ENCODE data around the gene TTC3. TPM values are rescaled to one million over a fixed set of nuclear protein-coding genes. Genes with fewer than 3 reads are reported as not detected.
A peak's percentile ranks its signal among the peaks of the same experiment; 100 is the strongest.

Gene TTC3
- total RNA-seq, 1 experiment from 2014 or later = 71.5 TPM

- peak overlapping the region in 1 of 2 experiments; percentile 20; a peak in 1 of 4 replicates for H3K4me3 ChIP-seq (replicated peaks in 1 of 2; ENCODE audit: low read depth in 1 of 2, low read length in 2 of 2)
- H2AFZ ChIP-seq (ENCODE audit: low read depth, low read length, poor library complexity, severe bottlenecking) = no peak overlapping the region
- RAD21 ChIA-PET (ENCODE audit: low non-redundant PET in 1 of 2, low total read pairs in 2 of 2, uncharacterized antibody in 2 of 2, unreplicated experiment in 2 of 2) = no interaction called here
- no peaks in the 10 kb centered on the region for H4K20me1 ChIP-seq (ENCODE audit: insufficient read depth)
- no peak overlapping the region for H3K9ac ChIP-seq (ENCODE audit: low read length)
- DNase-seq (ENCODE audit: low read depth, low spot score) = peak; percentile 51
- BruUV-seq (replicated peaks) = no TSS peak
- H3K4me1 ChIP-seq (ENCODE audit: control insufficient read depth in 1 of 2, insufficient read depth in 2 of 2, low read length in 2 of 2) = peaks cover 13 to 15% of the 10 kb centered on the region in 2 experiments
- intact Hi-C loops (cut with micrococcal nuclease) = no loop called here
- no peaks in the 10 kb centered on the region for H3K36me3 ChIP-seq (ENCODE audit: control insufficient read depth in 1 of 2, insufficient read depth in 2 of 2, low read length in 2 of 2)
- H3K9me3 ChIP-seq (ENCODE audit: control insufficient read depth in 1 of 2, insufficient read depth in 1 of 2, low read depth in 1 of 2, low read length in 2 of 2) = no peaks in the 10 kb centered on the region
- H3K27me3 ChIP-seq (ENCODE audit: insufficient read depth, low read length) = no peaks in the 10 kb centered on the region
- CTCF ChIA-PET = no interaction called here
- H3K79me2 ChIP-seq (ENCODE audit: insufficient read depth, low read length) = no peaks in the 10 kb centered on the region
- peak overlapping the region; percentile 71 for H3K4me2 ChIP-seq (ENCODE audit: low read length)
- POLR2A ChIA-PET = no interaction called here
- H3K27ac ChIP-seq (ENCODE audit: low read depth, low read length) = no peak overlapping the region
- ATAC-seq = peak; percentile 93
- H3K9me2 ChIP-seq (ENCODE audit: insufficient read depth) = no peaks in the 10 kb centered on the region
- no peak for TF ChIP-seq ZBTB33 (IDR thresholded peaks at IDR 0.05; ENCODE audit: extremely low read depth, insufficient replicate concordance, low read length)
- TF ChIP-seq RAD21 (IDR thresholded peaks at IDR 0.05; ENCODE audit: low read depth) = no peak
- TF ChIP-seq SP1 (IDR thresholded peaks at IDR 0.05; ENCODE audit: low read depth) = 0 out of 2 replicates have a peak, but pooled peaks have one; percentile 30
- no peak for TF ChIP-seq TCF7L2 (IDR thresholded peaks at IDR 0.05; ENCODE audit: borderline replicate concordance, extremely low read depth, insufficient read depth, insufficient read length)
- TF ChIP-seq SIN3A (IDR thresholded peaks at IDR 0.05; ENCODE audit: low read depth) = no peak
- TF ChIP-seq YY1 (IDR thresholded peaks at IDR 0.05; ENCODE audit: extremely low read depth, insufficient replicate concordance, low read depth, low read length) = no peak
- no peak for TF ChIP-seq ZNF274 (IDR thresholded peaks at IDR 0.05; ENCODE audit: low read depth, low read length)
- TF ChIP-seq POLR2AphosphoS5 (IDR thresholded peaks at IDR 0.05; ENCODE audit: low read depth, low read length) = no peak
- TF ChIP-seq POLR2A (IDR thresholded peaks at IDR 0.05; ENCODE audit: borderline replicate concordance, extremely low read depth, insufficient read depth, insufficient read length) = no peak
- no peak for TF ChIP-seq CEBPB (IDR thresholded peaks at IDR 0.05; ENCODE audit: low read depth)
- TF ChIP-seq ATF3 (IDR thresholded peaks at IDR 0.05) = no peak
- peak; percentile 84 for TF ChIP-seq JUND (IDR thresholded peaks at IDR 0.05)
- TF ChIP-seq EZH2phosphoT487 (IDR thresholded peaks at IDR 0.05; ENCODE audit: borderline replicate concordance) = no peak
- TF ChIP-seq FOSL1 (IDR thresholded peaks at IDR 0.05; ENCODE audit: low read depth) = peak; percentile 77; the same call in 1 of the 2 replicates
- no peak; the same call in 1 of the 2 replicates for TF ChIP-seq CBX3 (IDR thresholded peaks at IDR 0.05; ENCODE audit: low read depth)
- TF ChIP-seq ZFX (IDR thresholded peaks at IDR 0.05) = no peak
- no peak for TF ChIP-seq SRF (IDR thresholded peaks at IDR 0.05; ENCODE audit: low read depth)
- TF ChIP-seq CTCF (IDR thresholded peaks at IDR 0.05 in 2 of 3, conservative IDR thresholded peaks at IDR 0.05 in 1 of 3; ENCODE audit: borderline replicate concordance in 1 of 3, insufficient read depth in 1 of 3, low read depth in 2 of 3, low read length in 2 of 3) = no peak
- TF ChIP-seq ELF1 (IDR thresholded peaks at IDR 0.05; ENCODE audit: borderline replicate concordance, low read depth) = no peak
- TF ChIP-seq EZH2 (IDR thresholded peaks at IDR 0.05) = no peak
- TF ChIP-seq EGR1 (IDR thresholded peaks at IDR 0.05; ENCODE audit: low read depth) = no peak
- no peak for TF ChIP-seq REST (IDR thresholded peaks at IDR 0.05; ENCODE audit: low read depth)
Measured at GRCh38 chr21:37032877-37033471, 40.1 kb upstream of the TTC3 start.

Data from HCT116 (cell line).